H9 (cell line): ENCODE measurements around the gene NR2F1-AS1. TPM values are rescaled to one million over a fixed set of nuclear protein-coding genes. Genes with fewer than 3 reads are reported as not detected.

Experiments used
- DNase-seq: peaks from one replicate; pipeline ENCODE4 v3.0.0-alpha.2; 2017
- H2AFZ ChIP-seq: one replicate; pipeline ENCODE4 v1.6.1; 2013; ENCODE audit warnings: mild to moderate bottlenecking, low read length, control low read depth, moderate library complexity
- H2AK5ac ChIP-seq: 2 replicates; pipeline ENCODE4 v1.6.1; 2013; ENCODE audit warnings: low read length, control low read depth, mixed read lengths; ENCODE audit not compliant: insufficient read length
- H2BK120ac ChIP-seq: one replicate; pipeline ENCODE4 v1.6.1; 2013; ENCODE audit warnings: low read depth, mild to moderate bottlenecking, low read length, control low read depth, inconsistent platforms; ENCODE audit not compliant: poor library complexity, severe bottlenecking
- H2BK12ac ChIP-seq: 2 replicates; pipeline ENCODE4 v1.6.1; 2013; ENCODE audit warnings: low read length, control low read depth, mixed read lengths, low read depth; ENCODE audit not compliant: insufficient read length
- H2BK15ac ChIP-seq: 2 replicates; pipeline ENCODE4 v1.6.1; 2013; ENCODE audit warnings: low read depth, low read length, control low read depth
- H2BK20ac ChIP-seq: one replicate; pipeline ENCODE4 v1.6.1; 2013; ENCODE audit warnings: low read depth, mild to moderate bottlenecking, low read length, control low read depth, inconsistent platforms; ENCODE audit not compliant: poor library complexity, severe bottlenecking
- H2BK5ac ChIP-seq: 2 replicates; pipeline ENCODE4 v1.6.1; 2013; ENCODE audit warnings: low read length, control low read depth, mixed read lengths; ENCODE audit not compliant: insufficient read length
- H3K14ac ChIP-seq: 2 replicates; pipeline ENCODE4 v1.6.1; 2013; ENCODE audit warnings: low read length, control low read depth; ENCODE audit not compliant: insufficient read depth
- H3K18ac ChIP-seq: 2 replicates; pipeline ENCODE4 v1.6.1; 2013; ENCODE audit warnings: low read depth, mild to moderate bottlenecking, mixed read lengths, low read length, control low read depth; ENCODE audit not compliant: insufficient read length
- H3K23ac ChIP-seq: 2 replicates; pipeline ENCODE4 v1.6.1; 2013; ENCODE audit warnings: low read length, control low read depth, mixed read lengths, low read depth; ENCODE audit not compliant: insufficient read length
- H3K23me2 ChIP-seq: 2 replicates; pipeline ENCODE4 v1.6.1; 2013; ENCODE audit warnings: low read depth, mild to moderate bottlenecking, mixed read lengths, low read length, control low read depth; ENCODE audit not compliant: insufficient read length, poor library complexity, severe bottlenecking
- H3K27ac ChIP-seq: 2 replicates; pipeline ENCODE4 v1.5.1; 2013; ENCODE audit warnings: low read length, control low read depth, mixed read lengths, low read depth; ENCODE audit not compliant: insufficient read length
- H3K27me3 ChIP-seq: 2 replicates; pipeline ENCODE4 v1.6.1; 2013; ENCODE audit warnings: low read length, control low read depth, inconsistent platforms; ENCODE audit not compliant: insufficient read depth
- H3K4ac ChIP-seq: 2 replicates; pipeline ENCODE4 v1.6.1; 2013; ENCODE audit warnings: low read depth, mild to moderate bottlenecking, control low read depth, inconsistent platforms, low read length, moderate library complexity
- H3K4me1 ChIP-seq: 2 replicates; pipeline ENCODE4 v1.6.1; 2013; ENCODE audit warnings: low read length, control low read depth, inconsistent platforms; ENCODE audit not compliant: insufficient read depth
- H3K4me2 ChIP-seq: 2 replicates; pipeline ENCODE4 v1.6.1; 2013; ENCODE audit warnings: low read length, control low read depth, mixed read lengths; ENCODE audit not compliant: insufficient read length, insufficient read depth
- H3K56ac ChIP-seq: 2 replicates; pipeline ENCODE4 v1.6.1; 2013; ENCODE audit warnings: low read depth, mild to moderate bottlenecking, mixed read lengths, low read length, control low read depth; ENCODE audit not compliant: insufficient read length
- H3K79me1 ChIP-seq: 2 replicates; pipeline ENCODE4 v1.6.1; 2013; ENCODE audit warnings: low read depth, mild to moderate bottlenecking, moderate library complexity, low read length, control low read depth, inconsistent platforms; ENCODE audit not compliant: insufficient read depth, poor library complexity, severe bottlenecking
- H3K79me2 ChIP-seq: 2 replicates; pipeline ENCODE4 v1.6.1; 2013; ENCODE audit warnings: low read length, control low read depth, inconsistent platforms; ENCODE audit not compliant: insufficient read depth
- H3K9ac ChIP-seq: 2 replicates; pipeline ENCODE4 v1.6.1; 2013; ENCODE audit warnings: low read length, control low read depth, mixed read lengths; ENCODE audit not compliant: insufficient read length; ENCODE audit errors: extremely low read depth
- H3K9me3 ChIP-seq: one replicate; pipeline ENCODE4 v1.6.1; 2013; ENCODE audit warnings: low read depth, low read length, inconsistent platforms; ENCODE audit not compliant: control insufficient read depth
- H3T11ph ChIP-seq: one replicate; pipeline ENCODE4 v1.6.1; 2013; ENCODE audit warnings: mild to moderate bottlenecking, low read length, control low read depth, inconsistent platforms
- H4K20me1 ChIP-seq: one replicate; pipeline ENCODE4 v1.6.1; 2013; ENCODE audit not compliant: control insufficient read depth, insufficient read length, insufficient read depth
- H4K5ac ChIP-seq: 2 replicates; pipeline ENCODE4 v1.6.1; 2013; ENCODE audit warnings: low read depth, mild to moderate bottlenecking, mixed read lengths, low read length, control low read depth; ENCODE audit not compliant: insufficient read length
- H4K8ac ChIP-seq: replicated peaks from 2 replicates; pipeline ENCODE4 v1.6.1; 2013; ENCODE audit warnings: low read length, control low read depth, mixed read lengths, low read depth; ENCODE audit not compliant: insufficient read length
- H4K91ac ChIP-seq: 2 replicates; pipeline ENCODE4 v1.6.1; 2013; ENCODE audit warnings: low read depth, mild to moderate bottlenecking, moderate library complexity, mixed read lengths, low read length, control low read depth; ENCODE audit not compliant: insufficient read length
- H3K27ac Mint-ChIP-seq, 3 experiments: 2 replicates in 2 of 3; 3 replicates in 1 of 3; pipeline ENCODE4 v1.8.0; 2020 to 2021; ENCODE audit warnings: mixed read lengths in 3 of 3, mild to moderate bottlenecking in 1 of 3, moderate library complexity in 1 of 3
- H3K27me3 Mint-ChIP-seq: 2 replicates; pipeline ENCODE4 v1.8.0; 2021; ENCODE audit warnings: low read depth, mild to moderate bottlenecking, moderate library complexity, mixed read lengths
- H3K36me3 Mint-ChIP-seq, 3 experiments: 2 replicates in 2 of 3; 3 replicates in 1 of 3; pipeline ENCODE4 v1.8.0; 2020 to 2021; ENCODE audit warnings: low read depth in 3 of 3, mixed read lengths in 3 of 3; ENCODE audit not compliant: insufficient read depth in 1 of 3
- H3K4me1 Mint-ChIP-seq, 2 experiments: 2 replicates each; pipeline ENCODE4 v1.8.0; 2020; ENCODE audit warnings: mixed read lengths in 2 of 2
- H3K4me3 Mint-ChIP-seq, 2 experiments: 2 replicates in 1 of 2; 3 replicates in 1 of 2; pipeline ENCODE4 v1.8.0; 2020 to 2021; ENCODE audit warnings: mild to moderate bottlenecking in 2 of 2, mixed read lengths in 2 of 2, moderate library complexity in 1 of 2
- H3K9me3 Mint-ChIP-seq, 2 experiments: 2 replicates in 1 of 2; 3 replicates in 1 of 2; pipeline ENCODE4 v1.8.0; 2020; ENCODE audit warnings: mild to moderate bottlenecking in 2 of 2, mixed read lengths in 2 of 2, moderate library complexity in 1 of 2
- WGBS: extraction: QIAGEN DNeasy Blood & Tissue Kit; methylation state at CpG from one replicate; pipeline ENCODE4 v1.1.7; 2013; ENCODE audit warnings: missing lambda C conversion rate, low lambda C conversion rate, mixed read lengths; ENCODE audit not compliant: insufficient read length; ENCODE audit errors: extremely low coverage; 5-methylcytosine and 5-hydroxymethylcytosine counted together
- total RNA-seq: library from RNA; stranded (reverse); gene quantifications from 2 replicates; pipeline ENCODE4 v1.2.1, GENCODE V29; 2021
- TF ChIP-seq, protein P1 (sequence below): fragments of 200-600 bp; sonication (generic); conservative IDR thresholded peaks from 3 replicates; pipeline ENCODE4 v1.8.0; 2021; ENCODE audit warnings: antibody characterized with exemption, mild to moderate bottlenecking

Gene NR2F1-AS1
- total RNA-seq, 1 experiment from 2014 or later = 1.9 TPM

DNA sequence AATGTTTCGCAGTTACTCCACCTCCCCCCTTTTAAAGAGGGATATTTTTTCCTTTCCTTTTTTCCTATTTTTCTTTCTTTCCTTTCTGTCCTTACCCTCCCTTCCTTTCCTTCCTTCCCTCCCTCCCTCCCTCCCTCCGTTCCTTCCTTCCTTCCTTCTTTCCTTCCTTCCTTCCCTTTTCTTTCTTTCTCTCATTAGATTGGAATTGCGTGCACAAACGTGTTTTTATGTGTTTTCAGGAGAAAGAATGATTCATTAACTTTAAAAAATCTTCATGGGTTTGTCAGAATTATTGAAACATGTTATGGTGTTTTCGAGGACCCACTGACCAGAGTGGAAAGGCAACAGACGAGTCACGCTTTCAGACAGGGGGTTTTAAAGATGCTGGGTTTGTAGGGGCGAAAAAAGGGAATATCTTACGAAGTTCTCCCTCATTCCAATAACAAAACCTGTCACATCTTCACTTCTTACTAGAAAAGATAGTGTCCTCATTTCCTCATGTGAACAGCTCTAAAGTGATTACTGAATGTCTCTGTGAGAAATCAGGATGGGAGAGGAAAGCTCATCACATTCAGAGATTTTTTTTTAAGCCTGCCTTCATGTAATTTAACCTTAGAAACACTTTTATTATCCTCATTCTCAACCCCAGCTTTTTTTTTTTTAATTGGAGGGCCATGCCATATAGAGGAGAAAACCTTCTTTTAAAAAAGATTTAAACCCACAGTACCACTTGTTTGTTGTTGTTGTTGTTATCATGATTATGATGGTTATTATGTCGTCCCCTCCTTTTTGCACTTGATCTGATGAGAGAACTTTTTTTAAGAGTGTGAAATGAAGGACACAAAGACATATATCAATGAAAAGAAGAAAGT is 23.9 kb upstream of the NR2F1-AS1 start:
- Histone ChIP-seq H3K9ac (no peak overlapping the region), H3K4me1 (peaks cover 3% of the 10 kb centered on the region; the same call in 1 of the 2 replicates), H3K27ac (no peak overlapping the region), H3K9me3 (no peaks in the 10 kb centered on the region), H4K91ac (no peak overlapping the region), H2BK120ac (no peak overlapping the region), H3K56ac (no peak overlapping the region), H3K18ac (no peak overlapping the region), H3K23ac (no peak overlapping the region), H4K20me1 (no peaks in the 10 kb centered on the region), H3K4me2 (no peak overlapping the region), H3K4ac (no peak overlapping the region), H3K79me2 (no peaks in the 10 kb centered on the region), H3K23me2 (peaks cover 4% of the 10 kb centered on the region), H2AK5ac (no peak overlapping the region), H3T11ph (no peak overlapping the region), H4K5ac (no peak overlapping the region), H3K79me1 (no peaks in the 10 kb centered on the region), H4K8ac (no peak overlapping the region), H2BK20ac (no peak overlapping the region), H2AFZ (no peak overlapping the region), H2BK5ac (no peak overlapping the region), H3K14ac (no peak overlapping the region), H2BK15ac (no peak overlapping the region), H3K27me3 (peaks cover 86% of the 10 kb centered on the region), H2BK12ac (no peak overlapping the region)
- no peak overlapping the region for H3K27ac Mint-ChIP-seq
- no peak for DNase-seq
- H3K36me3 Mint-ChIP-seq = no peaks in the 10 kb centered on the region
- peaks cover 15 to 41% of the 10 kb centered on the region in 2 experiments for H3K4me1 Mint-ChIP-seq
- no peak overlapping the region for H3K4me3 Mint-ChIP-seq
- peaks cover 2 to 13% of the 10 kb centered on the region in 2 experiments; a peak in 3 of 5 replicates for H3K9me3 Mint-ChIP-seq
- no CpG with 5 or more reads among the region's 10 CpGs for WGBS
- TF ChIP-seq, protein P1, sequence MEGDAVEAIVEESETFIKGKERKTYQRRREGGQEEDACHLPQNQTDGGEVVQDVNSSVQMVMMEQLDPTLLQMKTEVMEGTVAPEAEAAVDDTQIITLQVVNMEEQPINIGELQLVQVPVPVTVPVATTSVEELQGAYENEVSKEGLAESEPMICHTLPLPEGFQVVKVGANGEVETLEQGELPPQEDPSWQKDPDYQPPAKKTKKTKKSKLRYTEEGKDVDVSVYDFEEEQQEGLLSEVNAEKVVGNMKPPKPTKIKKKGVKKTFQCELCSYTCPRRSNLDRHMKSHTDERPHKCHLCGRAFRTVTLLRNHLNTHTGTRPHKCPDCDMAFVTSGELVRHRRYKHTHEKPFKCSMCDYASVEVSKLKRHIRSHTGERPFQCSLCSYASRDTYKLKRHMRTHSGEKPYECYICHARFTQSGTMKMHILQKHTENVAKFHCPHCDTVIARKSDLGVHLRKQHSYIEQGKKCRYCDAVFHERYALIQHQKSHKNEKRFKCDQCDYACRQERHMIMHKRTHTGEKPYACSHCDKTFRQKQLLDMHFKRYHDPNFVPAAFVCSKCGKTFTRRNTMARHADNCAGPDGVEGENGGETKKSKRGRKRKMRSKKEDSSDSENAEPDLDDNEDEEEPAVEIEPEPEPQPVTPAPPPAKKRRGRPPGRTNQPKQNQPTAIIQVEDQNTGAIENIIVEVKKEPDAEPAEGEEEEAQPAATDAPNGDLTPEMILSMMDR = no peak
- H3K27me3 Mint-ChIP-seq = no peaks in the 10 kb centered on the region
